PC-3 (cell line): ENCODE measurements around the gene SCUBE1.

Source experiments
- EZH2 ChIP-seq: fragments of 300-600 bp; sonication (generic); IDR thresholded peaks from one replicate; pipeline ENCODE4 v1.6.1; 2017; ENCODE audit warnings: antibody characterized with exemption, mild to moderate bottlenecking, low read length; ENCODE audit not compliant: unreplicated experiment
- EZH2phosphoT487 ChIP-seq: fragments of 300-600 bp; sonication (generic); IDR thresholded peaks from 2 replicates; pipeline ENCODE4 v1.6.1; 2018; ENCODE audit warnings: mild to moderate bottlenecking, antibody characterized with exemption, low read length, borderline replicate concordance
- TF ChIP-seq, protein P1 (sequence below): fragments of 300-600 bp; sonication (generic); conservative IDR thresholded peaks from 2 replicates; pipeline ENCODE4 v1.5.1; 2017; ENCODE audit warnings: antibody characterized with exemption, low read depth, mild to moderate bottlenecking, low read length

DNA sequence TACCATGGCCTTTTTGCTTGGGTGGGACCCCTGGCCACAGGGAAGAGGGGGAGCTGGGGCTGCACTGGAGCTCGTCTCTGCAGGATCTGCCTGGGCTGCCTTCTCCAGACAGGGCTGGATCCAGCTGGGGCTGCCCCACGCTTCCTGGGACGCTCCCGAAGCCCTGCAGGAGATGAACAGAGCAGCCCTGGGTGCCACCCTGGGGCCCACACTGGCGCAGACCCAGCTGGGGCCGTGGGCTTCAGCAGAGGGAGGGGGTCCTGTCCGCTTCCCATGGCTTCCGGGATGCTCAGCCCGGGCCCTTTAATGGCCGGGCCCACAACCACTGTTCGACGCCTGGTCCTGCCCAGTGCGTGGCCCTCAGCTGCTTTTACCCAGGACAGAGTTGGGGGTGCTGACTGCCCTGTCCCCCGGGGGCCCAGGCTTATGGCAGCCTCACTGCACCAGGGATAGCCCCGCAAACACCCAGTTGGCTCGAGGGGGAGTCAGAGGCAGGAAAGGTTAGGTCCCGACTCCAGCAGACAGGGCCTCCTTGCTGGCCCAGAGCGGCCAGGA, 179.9 kb downstream of the SCUBE1 start:
- TF ChIP-seq, protein P1, sequence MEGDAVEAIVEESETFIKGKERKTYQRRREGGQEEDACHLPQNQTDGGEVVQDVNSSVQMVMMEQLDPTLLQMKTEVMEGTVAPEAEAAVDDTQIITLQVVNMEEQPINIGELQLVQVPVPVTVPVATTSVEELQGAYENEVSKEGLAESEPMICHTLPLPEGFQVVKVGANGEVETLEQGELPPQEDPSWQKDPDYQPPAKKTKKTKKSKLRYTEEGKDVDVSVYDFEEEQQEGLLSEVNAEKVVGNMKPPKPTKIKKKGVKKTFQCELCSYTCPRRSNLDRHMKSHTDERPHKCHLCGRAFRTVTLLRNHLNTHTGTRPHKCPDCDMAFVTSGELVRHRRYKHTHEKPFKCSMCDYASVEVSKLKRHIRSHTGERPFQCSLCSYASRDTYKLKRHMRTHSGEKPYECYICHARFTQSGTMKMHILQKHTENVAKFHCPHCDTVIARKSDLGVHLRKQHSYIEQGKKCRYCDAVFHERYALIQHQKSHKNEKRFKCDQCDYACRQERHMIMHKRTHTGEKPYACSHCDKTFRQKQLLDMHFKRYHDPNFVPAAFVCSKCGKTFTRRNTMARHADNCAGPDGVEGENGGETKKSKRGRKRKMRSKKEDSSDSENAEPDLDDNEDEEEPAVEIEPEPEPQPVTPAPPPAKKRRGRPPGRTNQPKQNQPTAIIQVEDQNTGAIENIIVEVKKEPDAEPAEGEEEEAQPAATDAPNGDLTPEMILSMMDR, result no peak
- TF ChIP-seq EZH2phosphoT487, result no peak
- TF ChIP-seq EZH2, result no peak
